ENCODE measurements around the gene DNAJC5G.

The DNAJC5G gene

GRCh38 chr2:27313882-27314645, 38.8 kb downstream of the DNAJC5G start:
- Histone ChIP-seq H3K4me1 (ENCODE audit: insufficient read depth, low read length) (no peaks in the 10 kb centered on the region), H3K27me3 (ENCODE audit: insufficient read depth, low read length, poor library complexity) (no peaks in the 10 kb centered on the region), H3K9me3 (ENCODE audit: insufficient read depth, low read length, severe bottlenecking) (no peaks in the 10 kb centered on the region), H4K20me1 (ENCODE audit: insufficient read depth, low read length) (no peaks in the 10 kb centered on the region; the same call in none of the 2 replicates), H3K4me2 (ENCODE audit: insufficient read depth, low read length) (no peak overlapping the region), H3K79me2 (ENCODE audit: insufficient read depth, low read length) (no peaks in the 10 kb centered on the region), H3K27ac (ENCODE audit: low read length) (no peak overlapping the region), H3K4me3 (ENCODE audit: low read depth in 1 of 2, low read length in 2 of 2) (no peak overlapping the region), H2AFZ (ENCODE audit: low read depth, low read length) (no peak overlapping the region), H3K9ac (ENCODE audit: low read depth, low read length) (no peak overlapping the region), H3K36me3 (ENCODE audit: insufficient read depth, low read length) (peaks cover 26% of the 10 kb centered on the region)
- no peak for TF ChIP-seq CTCF (IDR thresholded peaks at IDR 0.05; ENCODE audit: borderline replicate concordance, extremely low read depth, low read length, poor library complexity, severe bottlenecking)
- no peak for TF ChIP-seq EZH2 (IDR thresholded peaks at IDR 0.05; ENCODE audit: borderline replicate concordance, low read depth, low read length, severe bottlenecking)
- ATAC-seq (ENCODE audit: insufficient read depth, low read depth) (no peak), DNase-seq (no peak)

GRCh38 chr2:27314709-27315108, 39.5 kb downstream of the DNAJC5G start:
- no peak for TF ChIP-seq CTCF (IDR thresholded peaks at IDR 0.05; ENCODE audit: borderline replicate concordance, extremely low read depth, low read length, poor library complexity, severe bottlenecking)
- no peak for TF ChIP-seq EZH2 (IDR thresholded peaks at IDR 0.05; ENCODE audit: borderline replicate concordance, low read depth, low read length, severe bottlenecking)
- H2AFZ ChIP-seq (ENCODE audit: low read depth, low read length): no peak overlapping the region
- no peaks in the 10 kb centered on the region for H3K27me3 ChIP-seq (ENCODE audit: insufficient read depth, low read length, poor library complexity)
- H3K4me2 ChIP-seq (ENCODE audit: insufficient read depth, low read length): no peak overlapping the region
- no peak overlapping the region for H3K9ac ChIP-seq (ENCODE audit: low read depth, low read length)
- no peaks in the 10 kb centered on the region for H3K9me3 ChIP-seq (ENCODE audit: insufficient read depth, low read length, severe bottlenecking)
- H4K20me1 ChIP-seq (ENCODE audit: insufficient read depth, low read length): no peaks in the 10 kb centered on the region; the same call in none of the 2 replicates
- H3K79me2 ChIP-seq (ENCODE audit: insufficient read depth, low read length): no peaks in the 10 kb centered on the region
- no peak for ATAC-seq (ENCODE audit: insufficient read depth, low read depth)
- peaks cover 22% of the 10 kb centered on the region for H3K36me3 ChIP-seq (ENCODE audit: insufficient read depth, low read length)
- DNase-seq: no peak
- H3K4me1 ChIP-seq (ENCODE audit: insufficient read depth, low read length): no peaks in the 10 kb centered on the region
- no peak overlapping the region for H3K27ac ChIP-seq (ENCODE audit: low read length)
- H3K4me3 ChIP-seq (ENCODE audit: low read depth in 1 of 2, low read length in 2 of 2): no peak overlapping the region

- no peaks in the 10 kb centered on the region for H3K9me3 ChIP-seq (ENCODE audit: insufficient read depth, low read length, severe bottlenecking)
- H3K27ac ChIP-seq (ENCODE audit: low read length): no peak overlapping the region
- H4K20me1 ChIP-seq (ENCODE audit: insufficient read depth, low read length): no peaks in the 10 kb centered on the region; the same call in 1 of the 2 replicates
- TF ChIP-seq EZH2 (IDR thresholded peaks at IDR 0.05; ENCODE audit: borderline replicate concordance, low read depth, low read length, severe bottlenecking) (no peak), CTCF (IDR thresholded peaks at IDR 0.05; ENCODE audit: borderline replicate concordance, extremely low read depth, low read length, poor library complexity, severe bottlenecking) (no peak)
- H3K27me3 ChIP-seq (ENCODE audit: insufficient read depth, low read length, poor library complexity): no peaks in the 10 kb centered on the region
- no peak overlapping the region for H3K4me3 ChIP-seq (ENCODE audit: low read depth in 1 of 2, low read length in 2 of 2)
- H2AFZ ChIP-seq (ENCODE audit: low read depth, low read length): no peak overlapping the region
- peaks cover 20% of the 10 kb centered on the region for H3K36me3 ChIP-seq (ENCODE audit: insufficient read depth, low read length)
- no peak overlapping the region for H3K4me2 ChIP-seq (ENCODE audit: insufficient read depth, low read length)
- H3K79me2 ChIP-seq (ENCODE audit: insufficient read depth, low read length): no peaks in the 10 kb centered on the region
- no peaks in the 10 kb centered on the region for H3K4me1 ChIP-seq (ENCODE audit: insufficient read depth, low read length)
- no peak overlapping the region for H3K9ac ChIP-seq (ENCODE audit: low read depth, low read length)
- DNase-seq (no peak), ATAC-seq (ENCODE audit: insufficient read depth, low read depth) (no peak)
Observed at GRCh38 chr2:27315122-27315521, 39.9 kb downstream of the DNAJC5G start.
